ENCODE measurements around the gene RAI1.
"Not testable (repeated sequence)": the region's sequence is repeated elsewhere in the genome, so short reads cannot be mapped to it uniquely, and the experiment has no call there.

RAI1 gene

GRCh38 chr17:17682293-17682736, 1.1 kb downstream of the RAI1 start:
- DNase-seq (ENCODE audit: low spot score) = no peak

- DNase-seq (ENCODE audit: low spot score) = peak; percentile 73
Observed at GRCh38 chr17:17682737-17683680, 1.8 kb downstream of the RAI1 start.

- DNase-seq (ENCODE audit: low spot score) = no peak
Observed at GRCh38 chr17:17683710-17684365, 2.6 kb downstream of the RAI1 start.

- DNase-seq (ENCODE audit: low spot score) = no peak
Observed at GRCh38 chr17:17684906-17685774, 3.9 kb downstream of the RAI1 start.

- no peak for DNase-seq (ENCODE audit: low spot score)
Observed at GRCh38 chr17:17685775-17686291, 4.6 kb downstream of the RAI1 start.

GRCh38 chr17:17689312-17689711, 8.1 kb downstream of the RAI1 start:
- no peak for DNase-seq (ENCODE audit: low spot score)

- DNase-seq (ENCODE audit: low spot score) = not testable (repeated sequence)
Observed at GRCh38 chr17:17690233-17690632, 9.0 kb downstream of the RAI1 start.

GRCh38 chr17:17691468-17692263, 10.4 kb downstream of the RAI1 start:
- no peak for DNase-seq (ENCODE audit: low spot score)

GRCh38 chr17:17692353-17693252, 11.3 kb downstream of the RAI1 start:
- DNase-seq (ENCODE audit: low spot score) = no peak

GRCh38 chr17:17693253-17694168, 12.3 kb downstream of the RAI1 start:
- peak; percentile 75 for DNase-seq (ENCODE audit: low spot score)

GRCh38 chr17:17694169-17695081, 13.2 kb downstream of the RAI1 start:
- peak; percentile 90 for DNase-seq (ENCODE audit: low spot score)

GRCh38 chr17:17696085-17696484, 14.8 kb downstream of the RAI1 start:
- no peak for DNase-seq (ENCODE audit: low spot score)

GRCh38 chr17:17696882-17697633, 15.8 kb downstream of the RAI1 start:
- no peak for DNase-seq (ENCODE audit: low spot score)

GRCh38 chr17:17698371-17698770, 17.1 kb downstream of the RAI1 start:
- DNase-seq (ENCODE audit: low spot score) = no peak

- no peak for DNase-seq (ENCODE audit: low spot score)
Observed at GRCh38 chr17:17698869-17699351, 17.7 kb downstream of the RAI1 start.

GRCh38 chr17:17699491-17699890, 18.2 kb downstream of the RAI1 start:
- DNase-seq (ENCODE audit: low spot score) = no peak
